SK-N-MC (cell line): ENCODE data around the gene B4GALNT1.

ENCODE experiments used
- DNase-seq: peaks from one replicate; pipeline ENCODE4 v3.0.0-alpha.2; 2011; ENCODE audit warnings: low read depth, low spot score
- H3K27ac ChIP-seq: fragments of 200-600 bp; sonication (generic); 2 replicates; pipeline ENCODE4 v1.5.1; 2016; ENCODE audit warnings: mixed run types
- H3K36me3 ChIP-seq: fragments of 200-600 bp; sonication (generic); 2 replicates; pipeline ENCODE4 v1.6.1; 2017; ENCODE audit warnings: antibody characterized with exemption, low read length, mixed read lengths; ENCODE audit not compliant: insufficient read depth
- H3K4me3 ChIP-seq: fragments of 200-600 bp; sonication (generic); 2 replicates; pipeline ENCODE4 v1.5.1; 2016
- H3K9ac ChIP-seq: fragments of 200-600 bp; sonication (generic); 2 replicates; pipeline ENCODE4 v1.8.0; 2017; ENCODE audit warnings: mixed run types, mixed read lengths; ENCODE audit not compliant: insufficient read length
- H3K9me3 ChIP-seq: fragments of 200-600 bp; sonication (generic); 2 replicates; pipeline ENCODE4 v1.6.1; 2017; ENCODE audit warnings: low read depth, mild to moderate bottlenecking, antibody characterized with exemption, low read length, moderate library complexity, mixed read lengths
- EZH2 ChIP-seq: fragments of 200-600 bp; sonication (generic); IDR thresholded peaks from one replicate; pipeline ENCODE4 v1.6.1; 2017; ENCODE audit warnings: antibody characterized with exemption
- FOXP2 ChIP-seq: optimal IDR thresholded peaks from 2 replicates; pipeline ENCODE3; 2011; ENCODE audit warnings: mild to moderate bottlenecking, moderate library complexity; ENCODE audit not compliant: insufficient read depth; ENCODE audit errors: extremely low read length, control extremely low read depth
- POLR2AphosphoS5 ChIP-seq: IDR thresholded peaks from 2 replicates; pipeline ENCODE4 v1.6.1; 2012; ENCODE audit warnings: mild to moderate bottlenecking, low read depth, low read length, borderline replicate concordance

Gene B4GALNT1

DNA sequence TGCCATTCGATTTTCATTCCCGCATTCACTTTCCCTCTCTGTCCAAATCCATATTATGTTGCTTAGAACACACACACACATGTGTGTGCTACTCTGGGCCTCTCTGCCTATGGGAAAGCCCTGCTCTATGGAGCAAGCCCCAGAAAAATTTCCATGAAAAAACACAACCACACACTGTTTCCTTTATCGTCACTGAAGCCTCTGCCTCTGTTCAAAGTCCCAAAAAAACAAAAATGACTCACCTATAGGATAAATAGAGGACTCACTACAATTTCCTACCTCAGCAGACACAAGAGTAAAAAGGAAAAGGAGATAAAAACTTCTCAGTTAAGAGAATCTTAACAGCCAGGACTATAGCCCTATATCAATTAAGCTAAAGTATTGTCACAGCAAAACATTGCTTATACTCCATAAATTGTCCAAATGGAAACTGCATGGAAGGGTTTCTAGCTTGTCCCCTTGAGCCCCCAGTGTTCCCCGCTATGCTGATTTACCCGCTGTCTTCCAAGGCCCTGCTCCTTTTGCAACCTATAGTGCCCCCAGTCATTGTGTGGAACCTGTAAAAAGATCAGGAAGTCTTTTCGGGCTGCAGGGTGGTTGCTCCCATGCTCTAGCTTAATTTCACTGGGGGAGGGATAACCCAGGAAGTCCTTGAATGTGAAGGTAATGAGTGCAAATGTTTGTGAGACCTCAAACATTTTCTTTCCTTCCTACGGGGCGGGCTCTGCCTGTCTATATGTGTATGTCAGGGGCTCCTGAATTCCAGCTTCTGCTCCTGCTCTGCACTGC, 53.1 kb downstream of the B4GALNT1 start:
- Histone ChIP-seq H3K36me3 (no peaks in the 10 kb centered on the region), H3K9ac (no peak overlapping the region), H3K4me3 (no peak overlapping the region), H3K27ac (no peak overlapping the region), H3K9me3 (no peaks in the 10 kb centered on the region)
- no peak for DNase-seq
- TF ChIP-seq FOXP2 (no peak), POLR2AphosphoS5 (no peak), EZH2 (no peak)

GRCh38 chr12:57579011-57579410, 54.0 kb downstream of the B4GALNT1 start:
- Histone ChIP-seq H3K9me3 (no peaks in the 10 kb centered on the region), H3K27ac (no peak overlapping the region), H3K9ac (no peak overlapping the region), H3K36me3 (no peaks in the 10 kb centered on the region), H3K4me3 (no peak overlapping the region)
- TF ChIP-seq FOXP2: no peak
- TF ChIP-seq POLR2AphosphoS5: no peak
- no peak for TF ChIP-seq EZH2
- DNase-seq: no peak

DNA sequence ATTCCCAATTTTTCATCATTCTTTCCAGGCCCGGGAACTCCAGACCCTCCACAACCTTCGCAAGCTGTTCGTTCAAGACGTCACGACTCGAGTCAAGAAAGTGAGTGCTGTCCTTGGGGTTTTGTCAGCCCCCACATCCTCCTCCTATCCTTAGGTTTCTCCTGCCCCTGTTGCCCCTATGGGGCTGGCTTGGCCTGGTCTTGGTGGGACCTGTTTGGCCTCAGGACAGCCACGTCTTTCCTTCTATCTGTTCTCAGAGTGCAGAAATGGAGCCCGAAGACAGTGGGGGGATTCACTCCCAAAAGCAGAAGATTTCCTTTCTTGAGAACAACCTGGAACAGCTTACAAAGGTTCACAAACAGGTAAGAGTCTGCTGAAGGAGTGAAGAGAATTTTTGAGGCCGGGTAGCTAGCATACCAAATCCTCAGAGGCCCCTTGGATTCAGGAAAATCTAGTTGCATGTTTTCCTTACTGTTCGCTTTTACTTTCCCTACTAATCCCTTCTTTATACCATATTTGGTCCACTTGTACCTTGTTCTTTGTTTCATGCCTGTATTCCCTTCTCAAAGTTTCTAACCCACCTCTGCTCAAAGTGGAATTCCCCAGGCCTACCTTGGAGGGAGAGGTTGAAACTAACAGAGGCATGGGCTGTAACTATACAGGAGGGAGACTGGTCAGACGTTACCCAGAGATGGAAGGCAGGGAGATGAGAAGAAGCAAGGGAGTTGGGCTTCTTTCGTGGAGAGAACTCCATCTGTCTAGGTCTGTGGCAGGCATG, 54.8 kb downstream of the B4GALNT1 start:
- TF ChIP-seq POLR2AphosphoS5 (no peak), FOXP2 (no peak), EZH2 (no peak)
- Histone ChIP-seq H3K9me3 (no peaks in the 10 kb centered on the region), H3K27ac (no peak overlapping the region), H3K4me3 (no peak overlapping the region), H3K9ac (no peak overlapping the region), H3K36me3 (no peaks in the 10 kb centered on the region)
- DNase-seq: no peak

DNA sequence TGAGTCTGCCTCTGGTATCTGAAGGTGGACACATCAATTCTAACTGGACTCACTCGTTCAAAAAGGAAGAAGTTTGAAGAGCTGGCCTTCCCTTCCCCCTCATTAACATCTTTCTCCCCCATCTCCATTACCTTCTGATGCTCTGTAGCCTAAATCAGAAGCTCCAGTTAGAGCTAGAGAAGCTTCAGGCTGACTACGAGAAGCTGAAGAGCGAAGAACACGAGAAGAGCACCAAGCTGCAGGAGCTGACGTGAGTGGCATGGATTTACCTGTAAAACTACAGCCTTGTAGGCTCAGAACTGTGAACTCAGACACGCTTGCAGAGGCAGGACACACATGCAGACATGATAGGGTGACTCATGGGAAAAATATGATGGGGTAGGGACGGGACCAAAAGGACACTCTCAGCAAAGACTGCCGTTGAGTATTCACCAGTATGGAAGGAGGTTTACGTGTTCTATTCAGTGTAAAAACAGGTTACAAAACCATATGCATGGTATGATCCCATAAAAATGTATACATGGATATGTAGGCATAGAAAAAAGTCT, 56.3 kb downstream of the B4GALNT1 start:
- H3K9ac ChIP-seq: no peak overlapping the region
- no peaks in the 10 kb centered on the region for H3K9me3 ChIP-seq
- no peak overlapping the region for H3K4me3 ChIP-seq
- no peaks in the 10 kb centered on the region for H3K36me3 ChIP-seq
- DNase-seq: no peak
- no peak overlapping the region for H3K27ac ChIP-seq
- no peak for TF ChIP-seq EZH2
